ENCODE data around the gene TMEM233.
A peak's percentile ranks its signal among the peaks of the same experiment; 100 is the strongest.

The TMEM233 gene

GRCh38 chr12:119682639-119683252, 89.2 kb downstream of the TMEM233 start:
- DNase-seq = peak; percentile 55 to 72

- no peak for DNase-seq
Observed at GRCh38 chr12:119683413-119683812, 89.8 kb downstream of the TMEM233 start.

GRCh38 chr12:119683816-119684215, 90.2 kb downstream of the TMEM233 start:
- no peak for DNase-seq

GRCh38 chr12:119684711-119685369, 91.3 kb downstream of the TMEM233 start:
- DNase-seq = no peak

GRCh38 chr12:119685375-119685774, 91.8 kb downstream of the TMEM233 start:
- DNase-seq = no peak

GRCh38 chr12:119686355-119686754, 92.8 kb downstream of the TMEM233 start:
- no peak for DNase-seq

GRCh38 chr12:119686776-119687175, 93.2 kb downstream of the TMEM233 start:
- no peak for DNase-seq

- no peak for DNase-seq
Observed at GRCh38 chr12:119687406-119687805, 93.8 kb downstream of the TMEM233 start.

- DNase-seq = no peak
Observed at GRCh38 chr12:119687879-119688278, 94.3 kb downstream of the TMEM233 start.

GRCh38 chr12:119689935-119690500, 96.4 kb downstream of the TMEM233 start:
- DNase-seq = no peak

- no peak for DNase-seq
Observed at GRCh38 chr12:119691202-119691810, 97.7 kb downstream of the TMEM233 start.

GRCh38 chr12:119692410-119692809, 98.8 kb downstream of the TMEM233 start:
- no peak for DNase-seq

Measured in inflammatory macrophage (primary cell).